ENCODE measurements around the gene ZKSCAN4. TPM values are rescaled to one million over a fixed set of nuclear protein-coding genes. Genes with fewer than 3 reads are reported as not detected.

Gene ZKSCAN4
- total RNA-seq, 1 experiment from 2014 or later, result 8.2 TPM

GRCh38 chr6:28235912-28236452, 16.1 kb downstream of the ZKSCAN4 start:
- Histone ChIP-seq H3K4me1 (replicated peaks) (no peaks in the 10 kb centered on the region), H3K4me3 (no peak overlapping the region), H3K9me3 (replicated peaks) (no peaks in the 10 kb centered on the region), H3K27ac (no peak overlapping the region), H3K27me3 (replicated peaks) (no peaks in the 10 kb centered on the region), H3K36me3 (peaks cover 58% of the 10 kb centered on the region)
- no peak for DNase-seq (ENCODE audit: low read depth in 1 of 2, low spot score in 2 of 2)

DNA sequence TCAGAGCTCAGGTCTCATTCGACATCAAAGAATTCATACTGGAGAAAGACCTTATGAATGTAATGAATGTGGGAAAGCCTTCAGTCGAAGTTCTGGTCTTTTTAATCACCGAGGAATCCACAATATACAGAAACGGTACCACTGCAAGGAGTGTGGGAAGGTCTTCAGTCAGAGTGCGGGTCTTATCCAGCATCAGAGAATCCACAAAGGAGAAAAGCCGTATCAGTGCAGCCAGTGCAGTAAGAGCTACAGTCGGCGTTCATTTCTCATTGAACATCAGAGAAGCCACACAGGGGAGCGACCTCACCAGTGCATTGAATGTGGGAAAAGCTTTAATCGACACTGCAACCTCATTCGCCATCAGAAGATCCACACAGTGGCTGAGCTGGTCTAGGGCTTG, 19.3 kb downstream of the ZKSCAN4 start:
- Histone ChIP-seq H3K27ac (no peak overlapping the region), H3K27me3 (replicated peaks) (no peaks in the 10 kb centered on the region), H3K4me1 (replicated peaks) (no peaks in the 10 kb centered on the region), H3K4me3 (no peak overlapping the region), H3K36me3 (peaks cover 84% of the 10 kb centered on the region), H3K9me3 (replicated peaks) (no peaks in the 10 kb centered on the region)
- DNase-seq (ENCODE audit: low read depth in 1 of 2, low spot score in 2 of 2), result no peak

DNA sequence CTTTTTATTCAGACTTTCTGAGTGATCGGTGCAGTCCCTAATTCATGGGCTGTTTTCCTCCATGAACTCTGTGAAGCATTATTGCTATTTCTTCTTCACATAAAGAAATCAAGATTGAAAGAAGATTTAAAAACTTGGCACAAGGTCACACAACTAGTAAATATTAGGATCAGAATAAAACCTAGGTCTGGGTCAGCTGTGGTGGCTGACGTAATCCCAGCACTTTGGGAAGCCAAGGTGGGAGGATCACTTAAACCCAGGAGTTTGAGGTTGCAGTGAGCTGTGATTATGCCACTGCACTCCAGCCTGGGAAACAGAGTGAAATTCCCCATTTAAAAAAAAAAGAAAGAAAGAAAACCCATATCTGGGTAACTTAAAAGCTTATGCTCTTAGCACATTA, 25.6 kb downstream of the ZKSCAN4 start:
- peak overlapping the region; percentile 59; the same call in 1 of the 2 replicates for H3K4me3 ChIP-seq
- H3K4me1 ChIP-seq (replicated peaks), result peaks cover 13% of the 10 kb centered on the region

GRCh38 chr6:28225056-28225834, 26.8 kb downstream of the ZKSCAN4 start, which contains the start of gene ZSCAN9:
Gene ZSCAN9 (plus strand): TSS chr6:28225275. CDS start chr6:28227085, 1,810 bp downstream.
- peak; percentile 79 to 93 for DNase-seq (ENCODE audit: low read depth in 1 of 2, low spot score in 2 of 2)
- peaks cover 36% of the 10 kb centered on the region for H3K36me3 ChIP-seq

More for the DNA sequence above, 25.6 kb downstream of the ZKSCAN4 start:
- H3K27me3 ChIP-seq (replicated peaks), result no peaks in the 10 kb centered on the region
- DNase-seq (ENCODE audit: low read depth in 1 of 2, low spot score in 2 of 2), result no peak
- H3K9me3 ChIP-seq (replicated peaks), result no peaks in the 10 kb centered on the region
- H3K36me3 ChIP-seq, result peaks cover 48% of the 10 kb centered on the region
- H3K27ac ChIP-seq, result no peak overlapping the region

GRCh38 chr6:28224131-28225055, 27.7 kb downstream of the ZKSCAN4 start:
- Histone ChIP-seq H3K36me3 (peaks cover 29% of the 10 kb centered on the region), H3K9me3 (replicated peaks) (no peaks in the 10 kb centered on the region), H3K27me3 (replicated peaks) (0 out of 2 replicates have a peak, but pooled peaks cover 2% of the 10 kb centered on the region), H3K4me3 (peak overlapping the region; percentile 59), H3K4me1 (replicated peaks) (peaks cover 13% of the 10 kb centered on the region), H3K27ac (peak overlapping the region; percentile 90)
- no peak for DNase-seq (ENCODE audit: low read depth in 1 of 2, low spot score in 2 of 2)

More at GRCh38 chr6:28225056-28225834, 26.8 kb downstream of the ZKSCAN4 start, which contains the start of gene ZSCAN9:
- H3K4me1 ChIP-seq (replicated peaks), result peaks cover 13% of the 10 kb centered on the region
- no peaks in the 10 kb centered on the region for H3K9me3 ChIP-seq (replicated peaks)
- peak within 1 kb of the TSS; percentile 59 for H3K4me3 ChIP-seq
- H3K27me3 ChIP-seq (replicated peaks), result 0 out of 2 replicates have a peak, but pooled peaks cover 2% of the 10 kb centered on the region
- peak within 1 kb of the TSS; percentile 90 for H3K27ac ChIP-seq

DNA sequence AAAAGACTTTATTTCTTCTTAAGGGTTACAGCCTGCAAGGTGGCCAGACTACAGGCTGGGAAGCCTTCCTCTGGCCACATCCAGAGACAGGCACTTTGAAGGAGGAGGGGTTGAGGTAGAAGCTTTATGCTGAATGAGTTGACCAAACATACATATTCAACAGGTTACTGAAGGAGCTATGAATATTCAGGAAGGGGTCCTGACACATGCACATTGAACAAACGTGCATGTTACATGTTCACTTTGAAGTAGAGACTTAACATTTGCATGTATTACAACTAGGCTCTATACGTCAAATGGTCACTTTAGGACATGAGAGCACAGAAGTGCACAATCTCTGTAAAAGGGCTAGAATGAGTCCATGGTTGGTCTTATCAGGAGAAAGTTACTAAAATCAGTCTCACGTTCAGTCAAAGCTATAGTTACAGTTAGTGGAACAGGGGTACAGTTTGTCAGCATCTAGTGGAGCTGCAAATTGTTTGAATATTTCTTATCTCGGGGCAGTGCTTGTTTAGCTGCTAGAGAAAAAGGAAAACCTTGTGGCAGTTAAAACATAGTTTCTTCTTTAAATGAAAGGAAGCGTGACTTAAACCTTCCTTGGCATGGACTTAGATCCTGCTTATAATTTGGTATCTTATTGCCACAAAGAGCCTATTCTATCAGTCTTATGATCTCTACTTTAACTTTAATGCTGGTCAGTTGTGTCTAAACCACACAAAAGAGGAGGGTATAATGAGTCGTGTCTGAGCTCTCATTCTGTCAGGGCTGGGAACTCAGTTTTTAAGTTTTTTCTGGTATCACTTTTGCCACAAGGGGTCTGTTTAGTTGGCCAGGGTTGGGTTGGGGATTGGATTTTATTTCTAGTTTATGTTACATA, 31.6 kb downstream of the ZKSCAN4 start:
- Histone ChIP-seq H3K9me3 (replicated peaks) (no peaks in the 10 kb centered on the region), H3K4me1 (replicated peaks) (peaks cover 19% of the 10 kb centered on the region), H3K36me3 (peaks cover 4% of the 10 kb centered on the region; the same call in 1 of the 2 replicates), H3K4me3 (no peak overlapping the region), H3K27me3 (replicated peaks) (0 out of 2 replicates have a peak, but pooled peaks cover 2% of the 10 kb centered on the region), H3K27ac (no peak overlapping the region)
- DNase-seq (ENCODE audit: low read depth in 1 of 2, low spot score in 2 of 2), result no peak

DNA sequence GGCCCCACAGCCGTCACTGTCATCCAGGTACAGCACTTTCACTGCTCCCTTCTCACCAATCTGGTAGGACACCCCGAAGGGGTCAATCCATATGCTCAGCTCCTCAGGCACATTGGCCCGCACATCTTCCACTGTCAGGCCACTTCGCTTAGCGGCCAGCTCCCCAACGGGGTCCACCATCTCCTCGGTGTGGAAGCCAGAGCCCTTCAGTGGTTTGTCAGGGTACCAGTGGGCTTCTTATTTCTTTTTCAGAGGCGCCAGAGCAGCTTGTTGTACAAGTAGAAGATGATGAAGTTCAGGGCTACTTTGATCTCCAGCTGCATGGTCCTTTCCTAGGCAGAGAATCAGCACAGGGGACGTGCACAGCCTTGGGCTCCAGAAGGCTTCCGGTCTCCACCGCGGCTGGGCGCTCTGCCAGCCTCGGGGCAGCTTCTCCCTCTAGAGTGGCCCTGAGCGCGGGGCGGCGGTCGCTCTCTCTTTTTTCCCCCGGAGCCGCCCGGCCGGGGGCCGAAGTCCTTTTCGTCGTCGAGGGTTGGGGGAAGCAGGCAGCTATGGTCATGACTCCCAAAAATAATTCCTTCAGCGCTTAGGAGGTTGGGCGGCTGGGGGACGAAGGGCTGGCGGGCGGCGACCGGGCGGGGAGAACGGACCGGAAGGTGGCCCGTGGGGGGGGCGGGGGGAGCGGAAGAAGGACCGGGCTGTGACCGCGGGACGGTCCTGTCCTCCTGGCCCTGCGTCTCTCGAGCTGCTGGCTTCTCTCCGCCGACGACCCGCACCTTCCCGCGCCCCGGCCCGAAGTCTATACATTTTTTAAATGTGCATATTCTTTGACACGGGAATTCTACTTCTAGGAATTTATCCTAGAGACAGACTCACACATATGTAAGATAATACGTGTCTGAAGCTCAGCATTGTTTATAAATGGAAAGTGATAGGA, 33.5 kb downstream of the ZKSCAN4 start:
- H3K36me3 ChIP-seq, result no peaks in the 10 kb centered on the region
- peak; percentile 81 to 83 for DNase-seq (ENCODE audit: low read depth in 1 of 2, low spot score in 2 of 2)
- no peaks in the 10 kb centered on the region for H3K9me3 ChIP-seq (replicated peaks)
- peaks cover 6% of the 10 kb centered on the region; the same call in 1 of the 2 replicates for H3K27me3 ChIP-seq (replicated peaks)
- peak overlapping the region; percentile 53 for H3K4me3 ChIP-seq
- H3K27ac ChIP-seq, result peak overlapping the region; percentile 83
- peaks cover 10% of the 10 kb centered on the region for H3K4me1 ChIP-seq (replicated peaks)

DNA sequence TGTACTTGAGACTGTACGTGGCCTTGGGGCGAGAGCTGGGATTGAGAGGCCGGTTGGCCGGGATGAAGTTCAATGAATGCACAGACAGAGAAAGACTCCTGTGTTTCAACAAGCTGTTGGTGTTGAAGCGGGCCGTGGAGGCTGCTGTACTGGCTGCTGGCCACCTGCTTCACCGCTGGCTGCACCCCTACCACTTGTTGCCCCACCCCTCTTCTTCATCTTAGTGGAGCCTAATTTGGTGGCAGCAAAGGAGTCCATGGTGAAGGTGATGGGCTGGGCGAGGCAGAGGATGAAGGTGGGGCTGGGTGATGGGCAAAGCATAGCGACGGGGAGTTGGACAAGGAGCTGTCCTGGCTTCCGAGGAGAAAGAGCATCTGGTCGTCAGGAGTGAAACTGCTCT, 34.2 kb downstream of the ZKSCAN4 start:
- Histone ChIP-seq H3K4me1 (replicated peaks) (peaks cover 10% of the 10 kb centered on the region), H3K36me3 (no peaks in the 10 kb centered on the region), H3K27me3 (replicated peaks) (peaks cover 6% of the 10 kb centered on the region; the same call in 1 of the 2 replicates), H3K9me3 (replicated peaks) (no peaks in the 10 kb centered on the region), H3K4me3 (no peak overlapping the region), H3K27ac (no peak overlapping the region; the same call in 1 of the 2 replicates)
- no peak for DNase-seq (ENCODE audit: low read depth in 1 of 2, low spot score in 2 of 2)

DNA sequence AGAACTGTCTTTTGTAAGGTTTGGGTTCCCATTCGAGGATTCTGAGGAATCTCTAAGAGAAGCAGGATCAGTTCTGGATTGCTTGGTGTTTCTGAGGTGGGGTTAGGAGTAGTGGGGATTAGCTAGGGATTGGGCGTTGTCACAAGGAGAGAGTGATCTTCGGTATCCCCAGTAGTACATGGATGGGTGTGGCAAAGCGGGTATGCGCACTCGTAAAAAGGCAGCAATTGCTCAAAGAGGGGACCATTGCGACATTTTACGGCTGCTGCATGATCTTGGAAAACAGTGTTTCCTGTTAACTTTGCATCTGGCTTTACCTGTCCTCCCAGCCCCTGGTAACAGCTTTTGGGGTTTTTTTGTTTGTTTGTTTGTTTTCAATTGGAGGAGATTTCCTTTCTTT, 36.6 kb downstream of the ZKSCAN4 start:
- Histone ChIP-seq H3K27ac (no peak overlapping the region), H3K9me3 (replicated peaks) (no peaks in the 10 kb centered on the region), H3K36me3 (no peaks in the 10 kb centered on the region), H3K4me3 (no peak overlapping the region), H3K27me3 (replicated peaks) (peaks cover 6% of the 10 kb centered on the region), H3K4me1 (replicated peaks) (peaks cover 10% of the 10 kb centered on the region)
- DNase-seq (ENCODE audit: low read depth in 1 of 2, low spot score in 2 of 2), result no peak

DNA sequence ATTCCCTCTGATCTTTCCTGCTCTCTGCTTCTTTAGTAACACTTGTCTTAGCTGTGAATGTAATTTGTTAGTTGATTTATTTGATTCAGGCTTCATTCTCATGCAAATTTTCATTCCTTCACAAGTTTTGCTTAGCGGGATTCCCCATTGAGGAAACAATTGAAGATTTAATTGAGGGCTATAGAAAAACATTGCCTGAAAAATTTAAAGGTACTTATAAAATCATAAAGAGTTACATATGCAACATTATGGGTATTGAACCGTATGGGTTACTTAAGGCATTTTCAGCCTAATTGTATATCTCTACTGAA, 38.9 kb downstream of the ZKSCAN4 start:
- peak in 1 of 2 experiments; percentile 9 for DNase-seq (ENCODE audit: low read depth in 1 of 2, low spot score in 2 of 2)
- H3K4me3 ChIP-seq, result no peak overlapping the region
- H3K9me3 ChIP-seq (replicated peaks), result no peaks in the 10 kb centered on the region
- H3K36me3 ChIP-seq, result no peaks in the 10 kb centered on the region
- peaks cover 29% of the 10 kb centered on the region for H3K27me3 ChIP-seq (replicated peaks)
- H3K27ac ChIP-seq, result no peak overlapping the region
- H3K4me1 ChIP-seq (replicated peaks), result peaks cover 3% of the 10 kb centered on the region

GRCh38 chr6:28212510-28213212, 39.4 kb downstream of the ZKSCAN4 start:
- peak; percentile 65 to 75 for DNase-seq (ENCODE audit: low read depth in 1 of 2, low spot score in 2 of 2)
- Histone ChIP-seq H3K27me3 (replicated peaks) (peaks cover 34% of the 10 kb centered on the region), H3K36me3 (no peaks in the 10 kb centered on the region), H3K27ac (no peak overlapping the region), H3K4me1 (replicated peaks) (peaks cover 3% of the 10 kb centered on the region; the same call in 1 of the 2 replicates), H3K9me3 (replicated peaks) (no peaks in the 10 kb centered on the region), H3K4me3 (peak overlapping the region; percentile 29)
